Right forelimb (tissue), 1 donor: ENCODE results near the gene USHBP1.

Experiments
- DNase-seq: peaks from one replicate; pipeline ENCODE4 v3.0.0-alpha.2; 2018

The USHBP1 gene

DNA sequence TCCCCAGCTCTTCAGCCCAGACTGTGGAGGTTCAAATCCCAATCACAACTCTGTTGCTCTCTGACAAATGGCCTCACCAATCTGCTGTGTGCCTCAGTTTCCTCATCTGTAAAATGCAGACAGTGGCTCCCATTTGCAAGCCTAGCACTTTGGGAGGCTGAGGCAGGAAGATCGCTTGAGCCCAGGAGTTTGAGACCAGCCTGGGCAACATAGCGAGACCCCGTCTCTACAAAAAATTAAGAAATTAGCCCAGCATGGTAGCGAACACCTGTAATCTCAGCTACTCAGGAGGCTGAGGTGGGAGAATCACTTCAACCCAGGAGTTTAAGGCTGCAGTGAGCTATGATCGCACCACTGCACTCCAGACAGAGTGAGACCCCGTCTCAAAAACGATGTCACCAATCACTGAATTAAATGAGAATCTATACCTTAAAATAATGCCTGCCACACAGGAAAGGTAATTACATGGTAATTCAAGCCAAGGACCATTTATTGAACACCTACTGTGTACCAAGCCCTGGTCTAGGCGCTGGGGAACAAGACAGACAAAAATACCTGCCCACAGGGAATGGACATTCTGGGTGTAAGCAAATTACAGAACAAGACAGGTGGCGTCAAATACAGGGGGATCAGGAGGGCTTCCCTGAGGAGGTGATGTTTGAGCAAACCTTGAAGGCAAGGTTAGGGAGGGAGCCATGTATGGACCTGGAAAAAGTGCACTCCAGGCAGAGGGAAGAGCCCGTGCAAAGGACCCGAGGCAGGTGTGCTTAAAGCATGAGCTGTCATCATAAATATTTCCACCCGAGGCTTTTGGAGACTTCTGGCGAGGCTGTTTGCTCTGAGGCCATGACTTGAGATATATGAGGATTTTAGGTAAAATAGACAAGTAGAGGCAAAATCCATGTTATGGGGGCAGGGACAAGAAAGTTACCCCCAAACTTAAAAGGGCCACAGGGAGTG is 26.5 kb downstream of the USHBP1 start:
- no peak for DNase-seq

DNA sequence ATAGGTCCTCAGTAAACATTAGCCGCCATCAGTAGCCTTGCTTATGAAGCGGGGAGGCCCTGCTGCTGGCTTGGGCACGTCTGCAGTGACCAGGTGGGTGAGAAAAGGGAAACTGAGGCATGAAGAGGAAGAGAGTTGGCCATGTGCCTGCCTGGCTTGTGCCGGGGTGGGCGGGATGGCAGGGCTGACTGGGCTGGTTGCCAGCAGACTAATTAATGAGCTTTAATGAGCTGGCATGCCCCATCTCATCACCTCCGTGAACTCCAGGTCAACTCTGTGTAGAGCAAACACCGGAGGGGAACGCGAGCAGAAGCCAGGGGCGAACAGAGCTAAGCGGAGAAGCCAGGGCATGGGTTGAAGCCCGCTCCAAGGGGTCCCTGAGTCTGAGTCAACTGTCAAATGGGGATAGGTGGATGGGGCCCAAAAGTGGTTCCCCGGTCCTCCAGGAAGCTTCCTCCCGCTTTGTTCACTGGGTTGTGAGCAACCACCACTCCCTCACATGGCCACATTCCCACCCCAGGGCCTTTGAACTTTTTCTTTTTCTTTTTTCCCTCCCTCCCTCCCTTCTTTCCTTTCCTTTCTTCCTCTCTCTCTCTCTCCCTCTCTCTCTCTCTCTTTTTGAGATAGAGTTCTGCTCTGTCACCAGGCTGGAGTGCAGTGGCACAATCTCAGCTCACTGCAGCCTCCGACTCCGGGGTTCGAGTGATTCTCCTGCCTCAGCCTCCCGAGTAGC is 27.6 kb downstream of the USHBP1 start:
- DNase-seq: no peak

DNA sequence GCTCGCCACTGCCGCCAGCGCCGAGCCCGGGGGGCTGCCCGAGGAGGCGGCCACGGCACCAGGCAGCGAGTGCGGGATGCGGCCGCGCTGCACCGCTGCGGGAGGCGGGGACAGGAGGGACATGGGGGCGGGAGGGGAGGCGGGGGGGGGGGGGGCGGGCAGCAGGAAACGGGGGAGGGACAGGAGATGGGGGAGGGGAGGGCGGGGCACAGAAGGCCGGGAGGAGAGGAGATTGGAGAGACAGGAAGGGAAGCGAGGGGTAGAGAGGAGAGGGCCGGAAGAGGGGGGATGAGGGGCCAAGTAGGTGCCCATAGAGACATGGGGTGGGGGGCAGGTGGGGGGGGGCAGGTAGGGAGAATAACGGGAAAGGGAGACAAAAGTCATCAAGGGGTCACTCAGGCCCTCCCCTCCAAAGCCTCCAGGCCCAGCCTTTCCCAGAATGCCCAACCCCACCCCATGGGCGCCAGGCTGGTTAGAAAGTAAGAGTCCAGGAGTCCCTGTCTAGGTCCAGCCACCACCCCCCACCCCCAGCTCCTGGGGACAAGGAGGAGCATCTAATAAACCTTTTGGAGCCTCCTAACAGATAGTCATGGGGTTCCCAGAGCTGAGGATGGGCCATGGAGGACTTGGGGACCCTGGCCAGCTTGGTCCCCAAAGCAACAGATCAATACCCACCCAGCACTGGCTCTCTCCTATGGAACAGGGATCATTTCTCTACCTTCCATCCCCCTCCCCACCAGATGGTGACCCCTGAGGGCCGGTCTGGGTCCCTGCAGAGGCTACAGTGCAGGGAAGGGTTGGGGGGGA is 28.4 kb downstream of the USHBP1 start:
- DNase-seq: no peak

DNA sequence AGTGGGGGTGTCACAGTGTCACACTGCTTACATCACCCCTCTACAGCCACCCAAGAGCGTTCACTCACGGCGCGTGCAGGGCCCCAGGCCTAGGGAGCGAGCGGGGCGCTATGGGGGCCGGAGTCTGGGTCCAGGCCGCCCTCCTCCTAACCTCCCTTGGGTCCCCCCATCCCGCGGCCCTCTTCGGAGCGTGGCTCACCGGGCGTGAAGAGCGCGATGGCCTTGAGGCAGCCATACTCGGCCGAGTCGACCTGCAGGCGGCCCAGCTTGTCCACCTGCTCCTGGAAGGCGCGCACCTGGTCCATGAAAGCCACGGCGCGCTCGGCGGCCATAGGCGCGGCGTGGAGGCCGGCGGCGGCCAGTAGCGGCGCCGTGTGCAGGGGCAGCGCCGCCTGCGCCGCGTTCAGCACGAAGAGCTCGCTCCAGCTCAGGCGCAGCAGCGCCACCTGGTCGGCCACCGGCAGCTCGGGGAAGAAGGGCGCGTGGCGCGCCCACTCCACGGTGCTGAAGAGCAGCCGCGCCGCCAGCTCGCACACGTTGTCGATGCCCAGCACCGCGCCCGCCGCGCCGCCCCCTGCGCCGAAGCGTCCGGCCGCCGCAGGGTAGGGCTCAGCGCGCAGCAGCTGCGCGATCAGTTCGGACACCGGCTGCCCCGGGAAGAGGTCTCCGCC is 29.1 kb downstream of the USHBP1 start:
- DNase-seq: peak; percentile 81

DNA sequence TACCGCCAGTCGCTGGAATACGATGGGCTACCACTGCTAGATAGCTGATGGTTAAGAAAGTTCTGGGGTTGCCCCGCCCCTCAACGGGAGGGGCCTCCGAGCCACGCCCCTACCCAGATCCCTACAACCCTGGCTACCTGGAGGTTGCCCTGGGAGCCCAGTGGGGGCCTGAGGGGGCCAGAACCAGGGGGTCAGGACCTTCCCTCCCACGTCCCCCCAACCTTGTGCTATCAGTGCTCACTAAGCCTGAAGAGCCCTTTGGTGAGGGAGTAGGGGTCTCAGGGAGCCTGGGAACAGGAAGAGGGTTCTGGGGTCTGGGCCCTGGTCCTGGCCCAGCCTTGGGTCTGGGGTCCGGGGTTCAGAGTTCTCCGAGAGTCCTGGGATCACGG is 29.6 kb downstream of the USHBP1 start:
- no peak for DNase-seq

DNA sequence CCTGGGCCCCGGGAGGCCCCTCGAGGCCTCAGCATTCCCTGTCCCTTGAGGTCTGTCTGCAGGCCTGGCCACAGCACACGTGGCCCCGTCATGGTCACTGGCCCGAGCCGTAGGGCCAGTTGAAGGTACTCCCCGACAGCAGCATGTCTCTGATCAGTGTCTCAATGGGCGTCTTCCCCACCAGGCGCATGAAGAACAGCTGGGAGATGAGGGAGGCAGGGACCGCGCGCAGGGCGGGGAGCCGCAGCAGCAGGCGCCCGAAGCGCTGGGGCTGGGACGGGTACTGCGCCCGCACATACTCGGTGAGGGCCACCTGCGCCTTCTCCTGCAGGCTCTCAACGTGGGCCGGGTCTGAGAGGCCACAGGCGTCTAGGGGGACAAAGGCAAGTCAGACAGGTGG is 32.3 kb downstream of the USHBP1 start:
- DNase-seq: no peak

DNA sequence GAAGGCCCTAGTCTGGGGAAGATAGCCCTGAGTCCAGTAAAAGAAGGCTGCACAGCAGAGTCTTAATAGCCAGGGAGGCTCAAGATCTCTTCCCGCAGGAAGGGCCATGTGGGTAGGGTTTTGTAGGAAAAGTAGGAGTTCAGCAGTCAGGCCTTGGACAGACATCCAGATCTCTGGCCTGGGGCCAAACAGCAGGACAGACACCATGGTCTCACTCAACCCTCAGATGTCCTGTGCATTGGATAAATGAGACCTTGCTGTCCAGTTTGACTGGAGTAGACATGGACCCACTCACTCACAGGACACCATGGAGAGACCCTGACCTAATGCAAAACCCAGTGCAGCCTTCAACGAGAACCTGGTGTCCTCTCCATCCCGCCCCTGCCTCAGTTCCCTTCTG is 34.7 kb downstream of the USHBP1 start:
- DNase-seq: no peak

DNA sequence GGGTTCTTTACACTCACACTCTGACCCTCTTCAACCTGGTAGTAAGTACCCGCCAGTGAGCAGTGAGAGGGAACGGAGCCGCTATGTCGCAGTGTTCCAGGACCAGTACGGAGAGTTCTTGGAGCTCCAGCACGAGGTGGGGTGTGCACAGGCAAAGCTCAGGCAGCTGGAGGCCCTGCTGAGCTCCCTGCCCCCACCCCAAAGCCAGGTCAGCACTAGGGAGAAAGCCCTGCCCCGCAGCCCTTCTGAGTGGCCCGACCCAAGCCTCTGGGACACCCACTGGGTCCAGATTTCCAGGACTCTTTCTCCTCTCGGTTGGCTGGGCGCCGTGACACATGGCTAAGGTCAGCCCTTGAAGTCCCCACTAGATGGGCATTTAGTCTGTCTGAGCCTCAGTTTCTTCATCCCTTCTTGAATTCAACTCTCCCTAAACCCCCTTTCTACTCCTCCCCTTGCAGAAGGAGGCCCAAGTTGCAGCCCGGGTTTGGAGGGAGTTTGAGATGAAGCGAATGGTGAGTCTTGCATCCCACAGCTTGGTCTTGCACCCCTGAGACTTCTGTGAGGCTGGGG is 36.7 kb downstream of the USHBP1 start:
- no peak for DNase-seq

DNA sequence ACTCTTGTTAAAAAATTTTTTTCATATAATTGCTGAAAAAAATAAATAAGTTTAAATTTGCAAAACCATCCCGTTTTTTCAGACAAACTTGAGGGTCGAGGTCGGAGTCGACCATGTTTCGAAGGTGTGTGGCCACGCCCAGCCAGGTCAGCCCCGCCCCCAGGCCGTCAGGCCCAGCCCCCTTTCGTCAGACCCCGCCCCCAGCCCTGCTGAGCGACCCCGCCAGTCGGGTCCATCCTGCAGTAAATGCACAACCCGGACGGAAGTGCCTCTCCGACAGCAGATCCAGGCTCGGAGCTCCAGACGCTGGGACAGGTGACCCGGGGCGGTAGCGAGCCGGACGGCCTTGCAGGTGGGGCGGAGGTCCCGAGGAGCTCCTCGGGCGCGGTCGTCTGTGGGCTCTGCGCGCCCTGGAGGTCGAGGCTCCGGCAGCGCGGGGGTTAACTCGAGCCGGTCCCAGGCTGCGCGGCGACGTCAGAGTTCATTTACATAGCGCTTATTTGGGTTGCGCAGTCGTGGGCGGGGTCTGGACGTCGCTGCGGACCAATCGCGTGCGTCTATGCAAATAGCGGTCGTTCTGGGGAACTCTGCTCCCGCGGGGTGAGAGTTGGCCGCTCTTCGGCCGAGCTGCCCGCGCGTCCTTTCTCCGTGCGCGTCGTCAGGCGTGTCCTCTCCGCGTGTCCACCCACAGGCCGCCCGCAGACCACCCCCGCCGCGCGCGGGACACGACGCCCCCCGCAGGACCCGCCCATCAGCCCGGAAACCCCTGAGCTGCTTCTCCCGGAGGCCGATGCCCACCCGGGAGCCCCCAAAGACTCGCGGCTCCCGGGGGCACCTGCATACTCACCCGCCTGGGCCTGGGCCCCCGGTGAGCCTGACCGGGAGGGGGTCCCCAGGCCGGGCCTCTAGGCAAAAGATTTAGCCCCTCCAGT is 38.3 kb downstream of the USHBP1 start, which contains the start of gene OCEL1:
TSS of gene OCEL1 (plus strand) at position 225 of the 932 bp plus-strand sequence. CDS start at position 247, 22 bp downstream.
- peak; percentile 97 for DNase-seq

DNA sequence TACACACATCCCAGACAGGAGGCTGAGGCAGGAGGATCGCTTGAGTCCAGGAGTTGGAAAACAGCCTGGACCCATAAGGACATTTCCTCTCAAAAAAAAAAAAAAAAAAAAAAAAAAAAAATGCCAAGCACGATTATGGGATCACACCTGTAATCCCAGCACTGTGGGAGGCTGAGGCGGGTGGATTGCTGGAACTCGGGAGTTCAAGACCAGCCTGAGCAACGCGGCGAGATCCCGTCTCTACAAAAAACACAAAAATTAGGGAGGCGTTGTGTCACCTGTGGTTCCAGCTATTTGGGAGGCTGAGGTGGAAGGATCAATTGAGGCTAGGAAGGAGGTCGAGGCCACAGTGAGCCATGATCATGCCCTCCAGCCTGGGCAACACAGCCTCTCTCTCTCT is 39.5 kb downstream of the USHBP1 start:
- DNase-seq: no peak

DNA sequence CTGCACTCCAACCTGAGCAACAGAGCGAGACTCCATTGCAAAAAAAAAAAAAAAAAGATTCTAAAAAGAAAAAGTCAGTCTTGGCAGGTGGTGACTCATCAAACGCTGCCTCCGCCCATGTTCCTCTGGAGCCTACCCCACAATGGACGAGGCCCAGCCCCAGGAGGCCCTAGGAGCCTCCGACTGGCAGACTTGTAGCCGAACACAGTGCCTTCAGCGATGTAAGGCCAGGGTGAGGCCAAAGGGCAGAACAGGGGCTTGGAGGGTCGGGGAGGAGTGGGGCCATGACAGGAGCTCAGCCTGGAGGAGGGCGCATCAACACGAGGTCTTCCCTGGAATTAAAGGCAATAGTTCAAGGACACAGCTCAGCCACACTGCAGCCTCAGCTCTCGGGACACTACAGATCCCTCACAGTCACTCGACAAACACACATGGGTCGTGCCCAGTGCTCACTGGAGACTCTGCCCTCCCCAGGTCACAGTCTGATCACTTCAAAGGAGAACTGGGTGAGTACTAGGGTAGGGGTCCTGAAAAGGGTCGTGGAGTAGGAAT is 44.3 kb downstream of the USHBP1 start:
- peak; percentile 42 for DNase-seq

DNA sequence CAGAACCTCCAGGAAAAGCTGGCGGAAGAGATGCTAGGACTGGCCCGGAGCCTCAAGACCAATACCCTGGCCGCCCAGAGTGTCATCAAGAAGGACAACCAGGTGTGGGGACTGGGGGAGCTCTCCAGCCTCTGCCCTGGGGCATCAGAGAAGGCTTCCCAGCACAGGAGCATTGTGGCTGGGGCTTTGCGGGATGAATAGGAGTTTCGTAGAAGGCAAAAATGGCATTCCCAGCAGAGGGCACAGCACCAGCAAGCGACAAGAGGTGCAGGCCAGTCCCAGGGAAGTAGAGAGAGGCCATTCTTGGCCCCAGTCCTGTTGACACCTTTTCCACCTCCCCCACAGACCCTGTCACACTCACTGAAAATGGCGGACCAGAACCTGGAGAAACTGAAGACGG is 45.3 kb downstream of the USHBP1 start:
- DNase-seq: no peak

DNA sequence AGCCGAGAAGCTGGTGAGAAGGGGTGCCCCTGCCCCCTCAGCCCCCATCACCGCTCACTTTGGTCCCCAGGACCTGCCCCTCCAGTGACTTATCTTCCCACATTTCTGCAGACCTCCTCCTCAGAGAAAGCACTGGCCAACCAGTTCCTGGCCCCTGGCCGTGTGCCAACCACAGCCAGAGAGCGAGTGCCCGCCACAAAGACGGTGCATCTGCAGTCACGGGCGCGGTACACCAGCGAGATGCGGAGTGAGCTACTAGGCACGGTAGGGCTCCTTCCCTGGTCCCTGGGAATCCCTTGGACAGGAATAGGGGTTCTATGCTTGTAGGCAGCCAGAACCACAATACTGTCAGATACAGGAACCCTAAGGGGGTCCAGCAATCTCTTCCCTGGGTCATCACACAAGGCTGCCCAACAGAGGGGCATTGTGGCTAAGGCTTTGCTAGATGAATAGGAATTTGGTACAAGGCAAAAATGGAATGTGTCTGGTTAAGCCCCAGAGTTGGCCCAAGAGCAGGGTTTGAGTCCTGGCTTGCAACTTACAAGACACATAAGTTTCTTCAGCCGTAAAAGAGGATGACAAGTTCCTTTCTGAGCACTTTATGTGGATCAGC is 48.4 kb downstream of the USHBP1 start:
- DNase-seq: no peak

DNA sequence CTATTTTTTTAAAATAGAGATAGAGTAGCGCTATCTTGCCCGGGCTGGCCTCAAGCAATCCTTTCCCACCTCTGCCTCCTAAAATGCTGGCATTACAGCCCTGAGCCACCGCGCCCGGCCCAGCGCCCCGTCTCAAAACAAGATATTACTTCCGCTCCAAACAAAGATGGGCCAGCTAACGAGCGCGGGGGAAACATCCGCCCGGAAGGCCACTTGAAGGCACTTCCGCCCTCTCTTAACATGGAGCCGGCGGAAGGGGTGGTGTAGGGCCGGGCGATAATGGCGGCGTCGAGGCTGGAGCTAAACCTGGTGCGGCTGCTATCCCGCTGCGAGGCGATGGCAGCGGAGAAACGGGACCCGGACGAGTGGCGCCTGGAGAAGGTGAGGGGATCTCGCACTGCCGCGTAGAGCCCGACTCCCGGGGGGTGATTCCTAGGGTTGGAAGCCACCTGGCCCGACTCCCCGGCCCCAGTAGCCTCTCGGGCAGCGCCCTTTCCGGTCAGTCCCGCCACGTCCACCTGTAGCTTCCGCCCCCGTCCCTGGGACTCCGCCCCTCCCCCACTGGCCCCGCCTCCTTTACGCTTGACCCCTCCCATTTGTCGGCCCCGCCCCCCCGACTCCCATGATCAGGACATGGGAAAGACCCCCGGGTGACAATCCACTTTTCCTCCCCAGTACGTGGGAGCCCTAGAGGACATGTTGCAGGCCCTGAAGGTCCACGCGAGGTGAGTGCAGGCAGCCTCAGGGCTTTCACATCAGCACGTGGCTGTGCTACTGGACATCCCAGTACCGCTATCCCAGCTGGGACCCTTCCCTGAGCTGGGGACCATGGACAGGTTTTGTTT is 49.2 kb downstream of the USHBP1 start, which contains the start of gene USE1:
TSS of gene USE1 (plus strand) at position 231 of the 845 bp plus-strand sequence. CDS start at position 280, 49 bp downstream.
- DNase-seq: peak; percentile 94

DNA sequence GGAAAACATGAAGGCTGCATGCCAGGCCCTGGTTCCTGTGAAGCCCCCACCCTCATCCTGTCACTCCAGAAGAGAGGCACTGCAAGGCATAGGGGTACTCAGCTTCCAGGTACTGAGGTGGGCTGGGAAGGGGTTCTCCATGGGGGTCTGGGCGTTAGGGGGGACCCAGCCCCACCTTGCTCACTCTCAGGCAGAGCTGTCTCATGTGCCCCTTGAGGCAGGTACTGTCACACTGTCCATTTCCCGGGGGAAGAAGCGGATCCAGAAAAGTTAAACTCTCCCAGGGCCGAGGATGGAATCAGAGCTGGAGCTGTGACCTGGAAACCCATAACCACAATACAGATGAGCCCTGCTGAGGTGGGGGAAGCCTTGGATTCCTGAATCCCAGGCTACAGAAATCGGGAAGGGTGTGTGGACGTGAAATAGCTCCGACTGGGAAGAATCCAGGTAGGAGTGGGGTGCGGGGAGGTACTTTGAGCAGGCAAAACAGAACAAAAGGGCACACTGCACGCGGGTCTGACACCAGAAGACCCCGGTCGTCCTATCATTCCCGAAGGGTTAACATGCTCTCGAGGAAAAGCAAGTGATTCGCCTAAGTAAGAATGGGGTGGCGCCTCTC is 49.9 kb downstream of the USHBP1 start:
- DNase-seq: no peak

DNA sequence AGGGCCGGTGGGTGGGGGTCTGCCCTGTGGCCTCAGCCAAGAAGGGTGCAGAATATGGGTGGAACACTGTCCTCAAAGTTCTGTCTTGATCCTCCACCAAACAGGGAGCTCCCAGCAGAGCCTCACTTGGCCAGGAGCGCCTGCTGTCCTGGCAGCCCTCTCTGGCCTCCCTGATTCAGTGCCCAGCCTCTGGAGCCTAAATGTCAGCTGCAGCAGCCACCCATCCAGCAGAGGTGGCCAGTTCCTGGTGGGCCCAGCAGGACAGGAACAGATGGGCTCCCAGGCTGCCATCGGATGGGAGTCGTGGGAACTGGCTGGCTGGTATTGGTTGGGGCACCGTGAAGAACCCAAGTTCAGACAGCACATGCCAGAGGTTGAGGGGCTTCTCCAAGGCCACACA is 51.2 kb downstream of the USHBP1 start:
- no peak for DNase-seq

DNA sequence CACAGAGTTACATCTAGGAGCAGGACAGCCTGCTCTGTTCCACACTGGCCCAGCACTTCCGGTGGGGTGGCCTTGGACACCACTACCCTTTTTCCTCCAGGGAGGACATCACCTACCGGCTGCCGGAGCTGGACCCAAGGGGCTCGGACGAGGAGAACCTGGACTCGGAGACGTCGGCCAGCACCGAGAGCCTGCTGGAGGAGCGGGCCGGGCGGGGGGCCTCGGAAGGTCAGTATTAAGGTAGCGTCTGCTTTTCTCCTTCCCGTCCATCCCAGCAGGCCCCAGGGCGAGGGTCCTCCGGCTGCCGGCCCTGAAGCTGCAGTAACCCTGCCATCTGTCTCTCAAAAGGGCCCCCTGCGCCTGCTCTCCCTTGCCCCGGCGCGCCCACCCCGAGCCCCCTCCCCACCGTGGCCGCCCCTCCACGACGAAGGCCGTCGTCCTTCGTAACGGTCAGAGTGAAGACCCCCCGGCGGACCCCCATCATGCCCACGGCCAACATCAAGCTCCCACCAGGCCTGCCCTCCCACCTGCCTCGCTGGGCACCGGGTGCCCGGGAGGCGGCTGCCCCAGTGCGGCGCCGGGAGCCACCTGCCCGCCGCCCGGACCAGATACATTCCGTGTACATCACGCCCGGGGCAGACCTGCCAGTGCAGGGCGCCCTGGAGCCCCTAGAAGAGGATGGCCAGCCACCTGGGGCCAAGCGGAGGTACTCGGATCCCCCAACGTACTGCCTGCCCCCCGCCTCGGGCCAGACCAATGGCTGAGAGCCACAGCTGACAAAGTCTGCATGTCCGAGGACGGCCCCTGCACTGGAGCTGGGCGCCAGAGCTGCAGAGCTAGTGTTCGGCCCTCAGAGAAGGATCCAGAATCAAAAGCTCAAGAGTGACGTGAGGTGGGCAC is 52.7 kb downstream of the USHBP1 start:
- no peak for DNase-seq
